Measurements from ENCODE around the gene RNLS. TPM values are rescaled to one million over a fixed set of nuclear protein-coding genes. Genes with fewer than 3 reads are reported as not detected.

RNLS gene
- total RNA-seq, 2 experiments from 2014 or later, result 4.0 to 4.4 TPM

- Mint-ChIP-seq H3K27ac (no peak overlapping the region), H3K27me3 (ENCODE audit: low read depth) (no peaks in the 10 kb centered on the region), H3K4me3 (no peak overlapping the region), H3K9me3 (no peaks in the 10 kb centered on the region), H3K36me3 (ENCODE audit: low read depth) (no peaks in the 10 kb centered on the region), H3K4me1 (ENCODE audit: low read depth) (no peaks in the 10 kb centered on the region)
- DNase-seq, result no peak
- CTCF ChIA-PET, result interaction anchor here (0.6 kb wide), 1 partner anchor 20 kb away, joined by 3 read pairs; no protein-coding TSS in a partner anchor
- intact Hi-C loops (cut with micrococcal nuclease), result no loop called here
These were observed 37.8 kb downstream of the RNLS start for GRCh38 chr10:88545359-88545758.

GRCh38 chr10:88544140-88544870 lies 38.8 kb downstream of the RNLS start:
- CTCF ChIA-PET, result no interaction called here
- intact Hi-C loops (cut with micrococcal nuclease), result no loop called here
- no peaks in the 10 kb centered on the region for H3K9me3 Mint-ChIP-seq
- no peaks in the 10 kb centered on the region for H3K4me1 Mint-ChIP-seq (ENCODE audit: low read depth)
- H3K36me3 Mint-ChIP-seq (ENCODE audit: low read depth), result no peaks in the 10 kb centered on the region
- H3K4me3 Mint-ChIP-seq, result no peak overlapping the region
- no peaks in the 10 kb centered on the region for H3K27me3 Mint-ChIP-seq (ENCODE audit: low read depth)
- H3K27ac Mint-ChIP-seq, result no peak overlapping the region
- DNase-seq, result no peak

DNA sequence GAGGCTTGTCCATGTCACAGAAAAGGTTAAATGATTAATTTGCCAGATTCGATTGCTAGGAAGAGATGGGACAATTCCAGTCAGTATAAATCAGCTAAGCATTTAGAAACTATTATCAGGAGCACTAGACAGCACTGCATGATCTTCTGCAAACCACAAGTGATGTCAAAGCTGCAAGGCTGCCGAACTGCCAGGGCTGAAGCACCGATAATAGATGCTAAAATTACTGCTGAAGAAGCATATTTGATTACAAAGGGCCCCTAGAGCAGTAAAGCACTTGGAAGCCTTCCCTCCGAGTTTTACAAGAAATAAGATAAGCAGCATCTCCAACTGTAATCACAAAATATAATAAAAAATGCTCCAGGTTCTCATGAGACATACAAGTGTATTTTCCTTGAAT lies 40.6 kb downstream of the RNLS start:
- Mint-ChIP-seq H3K4me1 (ENCODE audit: low read depth) (no peaks in the 10 kb centered on the region), H3K4me3 (no peak overlapping the region), H3K9me3 (no peaks in the 10 kb centered on the region), H3K27ac (no peak overlapping the region), H3K27me3 (ENCODE audit: low read depth) (no peaks in the 10 kb centered on the region), H3K36me3 (ENCODE audit: low read depth) (no peaks in the 10 kb centered on the region)
- intact Hi-C loops (cut with micrococcal nuclease), result no loop called here
- CTCF ChIA-PET, result interaction anchor here (0.6 kb wide), 1 partner anchor 10 kb away, joined by 3 read pairs; no protein-coding TSS in a partner anchor
- no peak for DNase-seq

- CTCF ChIA-PET, result no interaction called here
- Mint-ChIP-seq H3K4me3 (no peak overlapping the region), H3K27ac (no peak overlapping the region), H3K4me1 (ENCODE audit: low read depth) (no peaks in the 10 kb centered on the region), H3K9me3 (no peaks in the 10 kb centered on the region), H3K27me3 (ENCODE audit: low read depth) (no peaks in the 10 kb centered on the region), H3K36me3 (ENCODE audit: low read depth) (no peaks in the 10 kb centered on the region)
- DNase-seq, result no peak
- intact Hi-C loops (cut with micrococcal nuclease), result no loop called here
These were observed 41.9 kb downstream of the RNLS start for GRCh38 chr10:88541116-88541626.

DNA sequence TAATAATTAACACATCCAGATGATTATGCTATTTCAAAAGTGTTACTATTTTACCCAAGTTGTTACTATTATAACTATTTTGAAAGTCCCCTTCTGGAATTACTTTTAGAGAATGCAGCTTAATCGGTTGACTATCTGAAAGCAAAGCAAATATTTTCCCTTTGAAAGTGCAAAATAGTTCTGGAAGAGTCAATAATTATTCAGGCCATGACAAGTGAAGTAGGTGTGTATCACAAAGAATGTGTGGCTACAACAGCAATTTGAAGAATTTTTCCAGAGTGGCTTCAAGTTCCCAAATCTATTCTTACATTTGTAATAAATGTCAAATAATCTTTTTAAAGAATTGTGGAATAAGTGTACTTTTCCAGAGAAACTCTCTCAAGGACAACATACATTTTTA lies 42.8 kb downstream of the RNLS start:
- no peak for DNase-seq
- Mint-ChIP-seq H3K9me3 (no peaks in the 10 kb centered on the region), H3K27me3 (ENCODE audit: low read depth) (no peaks in the 10 kb centered on the region), H3K36me3 (ENCODE audit: low read depth) (no peaks in the 10 kb centered on the region), H3K4me3 (no peak overlapping the region), H3K4me1 (ENCODE audit: low read depth) (no peaks in the 10 kb centered on the region), H3K27ac (no peak overlapping the region)
- CTCF ChIA-PET, result interaction anchor here (0.7 kb wide), 1 partner anchor 287 kb away, joined by 3 read pairs; no protein-coding TSS in a partner anchor
- intact Hi-C loops (cut with micrococcal nuclease), result no loop called here

- CTCF ChIA-PET, result interaction anchor here (0.6 kb wide), 1 partner anchor 315 kb away, joined by 3 read pairs; no protein-coding TSS in a partner anchor
- no peak overlapping the region for H3K4me3 Mint-ChIP-seq
- intact Hi-C loops (cut with micrococcal nuclease), result no loop called here
- H3K36me3 Mint-ChIP-seq (ENCODE audit: low read depth), result no peaks in the 10 kb centered on the region
- H3K27ac Mint-ChIP-seq, result no peak overlapping the region
- H3K4me1 Mint-ChIP-seq (ENCODE audit: low read depth), result no peaks in the 10 kb centered on the region
- no peaks in the 10 kb centered on the region for H3K9me3 Mint-ChIP-seq
- no peak for DNase-seq
- H3K27me3 Mint-ChIP-seq (ENCODE audit: low read depth), result no peaks in the 10 kb centered on the region
These were observed 45.1 kb downstream of the RNLS start for GRCh38 chr10:88538048-88538447.

DNA sequence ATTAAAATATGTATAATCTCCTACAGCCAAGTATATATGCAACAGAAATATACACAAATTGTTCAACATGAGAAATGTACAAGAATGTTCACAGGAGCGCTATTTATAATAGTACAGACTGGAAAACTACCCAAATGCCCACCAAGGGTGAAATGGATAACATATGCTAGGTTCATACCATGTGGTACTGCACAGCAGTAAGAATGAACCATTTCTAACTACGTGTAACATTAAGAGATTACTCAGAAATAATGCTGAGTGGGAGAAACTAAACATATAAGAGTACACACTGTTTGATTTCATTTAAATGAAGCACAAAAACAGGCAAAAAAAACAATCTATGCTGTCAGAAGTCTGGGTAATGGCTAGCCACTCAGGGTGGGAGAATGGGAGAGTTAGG lies 45.8 kb downstream of the RNLS start:
- no peaks in the 10 kb centered on the region for H3K27me3 Mint-ChIP-seq (ENCODE audit: low read depth)
- no peaks in the 10 kb centered on the region for H3K4me1 Mint-ChIP-seq (ENCODE audit: low read depth)
- intact Hi-C loops (cut with micrococcal nuclease), result no loop called here
- no peak for DNase-seq
- H3K36me3 Mint-ChIP-seq (ENCODE audit: low read depth), result no peaks in the 10 kb centered on the region
- no peak overlapping the region for H3K27ac Mint-ChIP-seq
- no peak overlapping the region for H3K4me3 Mint-ChIP-seq
- CTCF ChIA-PET, result interaction anchor here (0.6 kb wide), 1 partner anchor 314 kb away, joined by 3 read pairs; no protein-coding TSS in a partner anchor
- H3K9me3 Mint-ChIP-seq, result no peaks in the 10 kb centered on the region

- no peak for DNase-seq
- H3K27me3 Mint-ChIP-seq (ENCODE audit: low read depth), result no peaks in the 10 kb centered on the region
- CTCF ChIA-PET, result no interaction called here
- H3K27ac Mint-ChIP-seq, result no peak overlapping the region
- no peak overlapping the region for H3K4me3 Mint-ChIP-seq
- no peaks in the 10 kb centered on the region for H3K36me3 Mint-ChIP-seq (ENCODE audit: low read depth)
- no peaks in the 10 kb centered on the region for H3K9me3 Mint-ChIP-seq
- no peaks in the 10 kb centered on the region for H3K4me1 Mint-ChIP-seq (ENCODE audit: low read depth)
- intact Hi-C loops (cut with micrococcal nuclease), result no loop called here
These were observed 46.7 kb downstream of the RNLS start for GRCh38 chr10:88536437-88536836.

- Mint-ChIP-seq H3K4me3 (no peak overlapping the region), H3K27me3 (ENCODE audit: low read depth) (no peaks in the 10 kb centered on the region), H3K36me3 (ENCODE audit: low read depth) (no peaks in the 10 kb centered on the region), H3K9me3 (no peaks in the 10 kb centered on the region), H3K27ac (no peak overlapping the region), H3K4me1 (ENCODE audit: low read depth) (no peaks in the 10 kb centered on the region)
- intact Hi-C loops (cut with micrococcal nuclease), result no loop called here
- no peak for DNase-seq
- CTCF ChIA-PET, result no interaction called here
These were observed 48.9 kb downstream of the RNLS start for GRCh38 chr10:88534072-88534665.

DNA sequence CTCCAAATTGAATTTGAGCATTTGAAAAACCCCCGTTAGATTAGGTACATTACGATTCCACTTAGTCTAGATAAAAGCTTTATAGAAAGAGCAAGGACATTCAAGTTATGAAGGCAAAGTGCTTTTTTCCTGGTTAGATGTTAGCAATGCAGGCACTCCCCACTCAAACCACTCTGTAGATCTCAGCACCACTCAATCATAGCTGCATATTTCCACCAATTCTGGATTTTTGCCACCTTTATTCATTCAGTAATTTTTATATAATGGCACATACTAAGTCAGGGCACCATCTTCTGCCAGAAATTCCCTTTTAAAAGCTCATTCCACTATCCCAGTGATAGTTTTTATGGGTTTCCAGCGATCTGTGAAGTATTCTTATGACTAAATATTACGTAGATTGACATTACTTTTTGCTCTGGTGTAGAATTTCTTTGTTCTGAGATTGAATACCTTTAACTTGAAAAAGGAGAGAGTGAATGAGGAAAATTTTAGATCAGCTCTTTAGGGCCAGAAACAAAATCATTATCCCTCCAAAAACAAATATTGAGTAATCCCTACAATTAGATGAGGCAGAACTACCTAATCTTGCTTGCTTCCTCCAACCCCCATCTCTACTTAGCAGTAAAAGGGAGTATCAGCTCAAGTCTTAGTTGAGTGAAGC lies 51.6 kb downstream of the RNLS start:
- Mint-ChIP-seq H3K27me3 (ENCODE audit: low read depth) (no peaks in the 10 kb centered on the region), H3K9me3 (no peaks in the 10 kb centered on the region), H3K4me3 (no peak overlapping the region), H3K27ac (no peak overlapping the region), H3K36me3 (ENCODE audit: low read depth) (no peaks in the 10 kb centered on the region), H3K4me1 (ENCODE audit: low read depth) (no peaks in the 10 kb centered on the region)
- intact Hi-C loops (cut with micrococcal nuclease), result no loop called here
- CTCF ChIA-PET, result interaction anchor here (0.6 to 1.1 kb wide), 2 partner anchors 10 to 103 kb away, joined by 3 to 5 read pairs; no protein-coding TSS in a partner anchor
- DNase-seq, result no peak

- Mint-ChIP-seq H3K9me3 (no peaks in the 10 kb centered on the region), H3K4me1 (ENCODE audit: low read depth) (no peaks in the 10 kb centered on the region), H3K4me3 (no peak overlapping the region), H3K27ac (no peak overlapping the region), H3K36me3 (ENCODE audit: low read depth) (no peaks in the 10 kb centered on the region), H3K27me3 (ENCODE audit: low read depth) (no peaks in the 10 kb centered on the region)
- no peak for DNase-seq
- intact Hi-C loops (cut with micrococcal nuclease), result no loop called here
- CTCF ChIA-PET, result interaction anchor here (0.6 to 1.1 kb wide), 3 partner anchors 10 to 429 kb away, joined by 3 to 5 read pairs (median 3); no protein-coding TSS in a partner anchor
These were observed 52.3 kb downstream of the RNLS start for GRCh38 chr10:88530629-88531391.

DNA sequence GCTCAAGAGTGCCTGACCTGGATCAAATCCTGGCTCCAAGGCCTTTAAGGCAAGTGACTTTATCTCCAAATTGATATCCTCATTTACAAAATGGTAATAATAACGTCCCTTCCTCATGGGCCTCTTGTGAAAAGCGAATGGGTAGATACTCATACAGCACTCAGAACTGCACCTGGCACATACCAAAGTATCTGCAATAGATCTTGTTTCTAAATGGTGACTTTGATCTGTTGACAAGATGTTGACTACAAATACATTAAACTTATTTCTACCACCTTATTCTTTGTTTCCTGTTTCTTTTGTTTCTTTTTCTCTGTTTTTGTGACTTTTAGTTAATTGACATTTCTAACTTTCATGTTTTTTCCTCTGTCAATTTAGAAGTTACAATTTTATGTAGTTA lies 53.0 kb downstream of the RNLS start:
- Mint-ChIP-seq H3K36me3 (ENCODE audit: low read depth) (no peaks in the 10 kb centered on the region), H3K4me3 (no peak overlapping the region), H3K27ac (no peak overlapping the region), H3K27me3 (ENCODE audit: low read depth) (no peaks in the 10 kb centered on the region), H3K4me1 (ENCODE audit: low read depth) (no peaks in the 10 kb centered on the region), H3K9me3 (no peaks in the 10 kb centered on the region)
- intact Hi-C loops (cut with micrococcal nuclease), result no loop called here
- CTCF ChIA-PET, result no interaction called here
- DNase-seq, result no peak
